CD4-positive, alpha-beta T cell (primary cell): ENCODE results near the gene CTIF. TPM values are rescaled to one million over a fixed set of nuclear protein-coding genes. Genes with fewer than 3 reads are reported as not detected.

Experiments
- ATAC-seq: fragments of 200-7000 bp; cut with Tn5 transposase; one replicate; pipeline ENCODE4 v1.10.0; 2022; ENCODE audit warnings: mild to moderate bottlenecking; ENCODE audit not compliant: poor library complexity
- CTCF ChIA-PET: fragments of 350-600 bp; sonication (Branson Sonifier 250); formaldehyde crosslinking; loops from one replicate; lab custom pipeline; 2021; ENCODE audit warnings: antibody characterized with exemption, inconsistent platforms; lab: Charles Lee
- POLR2A ChIA-PET: fragments of 350-600 bp; sonication (Branson Sonifier 250); formaldehyde crosslinking; loops from one replicate; lab custom pipeline; 2021; ENCODE audit warnings: antibody characterized with exemption, inconsistent platforms; lab: Charles Lee
- DNase-seq, 14 experiments: peaks; one replicate each; pipeline ENCODE4 v3.0.0-alpha.2; 2013 to 2020; ENCODE audit warnings: mixed read lengths in 2 of 14
- H3K27ac ChIP-seq, 2 donors: one replicate each; pipeline versions ENCODE4 v1.5.1 to v1.7.0; 2013; ENCODE audit warnings: low read length in 2 of 2, low read depth in 1 of 2, mild to moderate bottlenecking in 1 of 2
- H3K27me3 ChIP-seq, 2 experiments: 1 replicate in 1 of 2; 2 replicates in 1 of 2; pipeline versions ENCODE4 v1.6.1 to v1.7.0; 2013; ENCODE audit warnings: low read length in 2 of 2, control low read depth in 1 of 2, mild to moderate bottlenecking in 1 of 2, moderate library complexity in 1 of 2; ENCODE audit not compliant: insufficient read depth in 2 of 2, control insufficient read depth in 1 of 2
- H3K36me3 ChIP-seq: one replicate; pipeline ENCODE4 v1.6.1; 2013; ENCODE audit warnings: low read length, control low read depth; ENCODE audit not compliant: insufficient read depth
- H3K4me1 ChIP-seq: one replicate; pipeline ENCODE4 v1.6.1; 2013; ENCODE audit warnings: low read length, control low read depth; ENCODE audit not compliant: insufficient read depth
- H3K4me3 ChIP-seq: one replicate; pipeline ENCODE4 v1.5.1; 2013; ENCODE audit warnings: mild to moderate bottlenecking, low read length, moderate library complexity
- H3K9me3 ChIP-seq, 2 experiments: 1 replicate in 1 of 2; 2 replicates in 1 of 2; pipeline versions ENCODE4 v1.6.1 to v1.7.0; 2013; ENCODE audit warnings: low read length in 2 of 2, mild to moderate bottlenecking in 2 of 2, control low read depth in 1 of 2, moderate library complexity in 1 of 2; ENCODE audit not compliant: control insufficient read depth in 1 of 2, insufficient read depth in 1 of 2
- H3K27ac Mint-ChIP-seq: one replicate; pipeline ENCODE4 v1.8.0; 2020; ENCODE audit warnings: mixed read lengths
- H3K27me3 Mint-ChIP-seq: one replicate; pipeline ENCODE4 v1.8.0; 2021; ENCODE audit warnings: mixed read lengths
- H3K36me3 Mint-ChIP-seq: one replicate; pipeline ENCODE4 v1.8.0; 2021; ENCODE audit warnings: low read depth, mixed read lengths
- H3K4me1 Mint-ChIP-seq: one replicate; pipeline ENCODE4 v1.8.0; 2021; ENCODE audit warnings: low read depth, mixed read lengths
- H3K4me3 Mint-ChIP-seq: one replicate; pipeline ENCODE4 v1.8.0; 2020; ENCODE audit warnings: mild to moderate bottlenecking, mixed read lengths
- H3K9me3 Mint-ChIP-seq: one replicate; pipeline ENCODE4 v1.8.0; 2020; ENCODE audit warnings: mixed read lengths
- CTCF ChIP-seq: fragments of 200-600 bp; IDR thresholded peaks from one replicate; pipeline ENCODE4 v1.8.0; 2022; ENCODE audit warnings: antibody characterized with exemption, mild to moderate bottlenecking
- intact Hi-C, 2 experiments: fragments of 100-400 bp; cut with DNase I in 1 of 2; cut with micrococcal nuclease in 1 of 2; formaldehyde crosslinking; loops; one replicate each; pipeline versions ENCODE4 v1.15.1 to v1.9.0; 2023 to 2025; cut with DNase I, micrococcal nuclease
- total RNA-seq, 174 experiments: library from RNA in 2 of 174; stranded (reverse) in 2 of 174; gene quantifications; one replicate each; pipeline ENCODE4 v1.2.3 and lab custom pipeline; 2021 to 2026

Gene CTIF
- total RNA-seq, 2 experiments from 2014 or later, result 1.1 to 2.9 TPM

- Mint-ChIP-seq H3K27me3 (no peaks in the 10 kb centered on the region), H3K27ac (no peak overlapping the region)
These were observed 269.6 kb downstream of the CTIF start for GRCh38 chr18:48808476-48808875.

GRCh38 chr18:48809365-48809764, 270.5 kb downstream of the CTIF start:
- Histone ChIP-seq H3K4me3 (no peak overlapping the region), H3K27me3 (no peaks in the 10 kb centered on the region), H3K36me3 (no peaks in the 10 kb centered on the region), H3K9me3 (no peaks in the 10 kb centered on the region), H3K27ac (no peak overlapping the region), H3K4me1 (peaks cover 39% of the 10 kb centered on the region)
- DNase-seq (no peak), ATAC-seq (no peak)
- H3K4me3 Mint-ChIP-seq, result no peak overlapping the region
- no peaks in the 10 kb centered on the region for H3K27me3 Mint-ChIP-seq
- no peaks in the 10 kb centered on the region for H3K36me3 Mint-ChIP-seq
- peaks cover 53% of the 10 kb centered on the region for H3K4me1 Mint-ChIP-seq
- H3K27ac Mint-ChIP-seq, result no peak overlapping the region
- intact Hi-C loops, result no loop called here
- ChIA-PET CTCF (no interaction called here), POLR2A (no interaction called here)
- no peaks in the 10 kb centered on the region for H3K9me3 Mint-ChIP-seq
- TF ChIP-seq CTCF, result no peak

More at GRCh38 chr18:48808476-48808875, 269.6 kb downstream of the CTIF start:
- Histone ChIP-seq H3K4me3 (no peak overlapping the region), H3K36me3 (no peaks in the 10 kb centered on the region), H3K9me3 (no peaks in the 10 kb centered on the region), H3K27ac (no peak overlapping the region), H3K4me1 (peaks cover 30% of the 10 kb centered on the region), H3K27me3 (no peaks in the 10 kb centered on the region)
- intact Hi-C loops, result no loop called here
- Mint-ChIP-seq H3K4me3 (no peak overlapping the region), H3K9me3 (no peaks in the 10 kb centered on the region), H3K4me1 (peaks cover 45% of the 10 kb centered on the region), H3K36me3 (no peaks in the 10 kb centered on the region)
- DNase-seq (no peak), ATAC-seq (no peak)
- no peak for TF ChIP-seq CTCF
- CTCF ChIA-PET, result no interaction called here
- POLR2A ChIA-PET, result no interaction called here

GRCh38 chr18:48810805-48811204, 272.0 kb downstream of the CTIF start:
- Histone ChIP-seq H3K9me3 (no peaks in the 10 kb centered on the region), H3K4me1 (peaks cover 51% of the 10 kb centered on the region), H3K27me3 (no peaks in the 10 kb centered on the region), H3K27ac (no peak overlapping the region), H3K4me3 (no peak overlapping the region), H3K36me3 (no peaks in the 10 kb centered on the region)
- no peak for TF ChIP-seq CTCF
- DNase-seq (no peak), ATAC-seq (no peak)
- intact Hi-C loops, result no loop called here
- Mint-ChIP-seq H3K27ac (no peak overlapping the region), H3K9me3 (no peaks in the 10 kb centered on the region), H3K4me3 (no peak overlapping the region), H3K36me3 (no peaks in the 10 kb centered on the region), H3K27me3 (no peaks in the 10 kb centered on the region), H3K4me1 (peaks cover 58% of the 10 kb centered on the region)
- POLR2A ChIA-PET, result interaction anchor here (1.0 kb wide), 1 partner anchor 96 kb away, joined by 3 read pairs; no protein-coding TSS in a partner anchor
- CTCF ChIA-PET, result no interaction called here
